Peyer's patch (tissue), 4 donors: ENCODE results near the gene TP53I11. TPM values are rescaled to one million over a fixed set of nuclear protein-coding genes. Genes with fewer than 3 reads are reported as not detected.

ENCODE experiments used
- DNase-seq, 3 donors: peaks; one replicate each; pipeline ENCODE4 v3.0.0-alpha.2; 2017 to 2019
- H3K27ac ChIP-seq, 4 donors: fragments of 200-600 bp; sonication (generic); one replicate each; pipeline ENCODE4 v1.5.1; 2016 to 2019
- H3K27me3 ChIP-seq, 2 donors: fragments of 200-600 bp; sonication (generic); one replicate each; pipeline ENCODE4 v1.5.1; 2019
- H3K36me3 ChIP-seq, 3 donors: fragments of 200-600 bp; sonication (generic); one replicate each; pipeline ENCODE4 v1.5.1; 2016 to 2019
- H3K4me1 ChIP-seq, 4 donors: fragments of 200-600 bp; sonication (generic); one replicate each; pipeline ENCODE4 v1.5.1; 2016 to 2019
- H3K4me3 ChIP-seq, 4 donors: fragments of 200-600 bp; sonication (generic); 1 replicate in 3 of 4; 2 replicates in 1 of 4; pipeline ENCODE4 v1.5.1; 2016 to 2019; ENCODE audit warnings: mild to moderate bottlenecking in 1 of 4
- H3K9me3 ChIP-seq, 4 donors: fragments of 200-600 bp; sonication (generic); one replicate each; pipeline ENCODE4 v1.5.1; 2016 to 2019; ENCODE audit warnings: mild to moderate bottlenecking in 1 of 4
- POLR2A ChIP-seq, 2 donors: fragments of 450-650 bp; IDR thresholded peaks; one replicate each; pipeline ENCODE4 v1.5.1; 2017; ENCODE audit warnings: antibody characterized with exemption in 2 of 2, mild to moderate bottlenecking in 2 of 2, moderate library complexity in 2 of 2
- total RNA-seq, 4 donors: library from RNA; depleted of rRNA; stranded (reverse); fragments of >200 nt; gene quantifications; one replicate each; pipeline ENCODE4 v1.1.0, GENCODE V29; 2016
- TF ChIP-seq, protein P1 (sequence below), 6 experiments: fragments of 450-650 bp in 4 of 6; fragments of 200-600 bp in 2 of 6; sonication (generic) in 1 of 6; IDR thresholded peaks; one replicate each; pipeline ENCODE4 v1.5.1; 2017 to 2019; ENCODE audit warnings: antibody characterized with exemption in 6 of 6, mild to moderate bottlenecking in 3 of 6, moderate library complexity in 1 of 6

Gene TP53I11
- total RNA-seq, 4 donors from 2014 or later, result 48.0 to 152 (median 69.9) TPM

DNA sequence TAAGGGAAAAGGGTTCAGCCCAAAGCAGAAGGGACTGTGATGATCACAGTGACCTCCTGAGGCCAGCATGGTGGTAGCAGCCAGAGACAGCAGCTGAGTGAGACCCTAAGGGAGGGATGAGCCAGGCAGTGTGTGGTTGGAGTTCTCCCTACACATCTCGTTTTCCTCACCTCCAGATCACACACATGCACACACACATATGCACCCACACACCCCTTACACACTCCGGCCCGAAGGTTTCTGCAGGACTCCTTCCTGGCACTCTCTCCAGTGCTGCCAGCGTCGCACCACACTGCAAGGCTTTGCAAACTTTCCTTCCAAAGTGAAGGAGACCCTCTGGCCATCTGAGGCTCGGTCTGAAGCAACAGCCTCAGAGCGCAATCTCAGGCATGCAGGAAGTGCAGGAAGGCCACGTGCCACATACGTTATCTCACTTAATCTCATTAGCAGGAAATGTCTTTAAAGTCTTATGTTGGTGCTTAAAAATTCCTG is 26.9 kb upstream of the TP53I11 start:
- DNase-seq, result peak in 2 of 3 donors; percentile 59 to 65
- Histone ChIP-seq H3K9me3 (no peaks in the 10 kb centered on the region), H3K27me3 (no peaks in the 10 kb centered on the region), H3K4me3 (no peak overlapping the region), H3K36me3 (no peaks in the 10 kb centered on the region), H3K27ac (peak overlapping the region in 2 of 4 donors; percentile 70 to 81), H3K4me1 (peaks cover 0 to 44% (median 1%) of the 10 kb centered on the region in 4 donors)
- TF ChIP-seq POLR2A (IDR thresholded peaks at IDR 0.05), result no peak
- TF ChIP-seq, protein P1, sequence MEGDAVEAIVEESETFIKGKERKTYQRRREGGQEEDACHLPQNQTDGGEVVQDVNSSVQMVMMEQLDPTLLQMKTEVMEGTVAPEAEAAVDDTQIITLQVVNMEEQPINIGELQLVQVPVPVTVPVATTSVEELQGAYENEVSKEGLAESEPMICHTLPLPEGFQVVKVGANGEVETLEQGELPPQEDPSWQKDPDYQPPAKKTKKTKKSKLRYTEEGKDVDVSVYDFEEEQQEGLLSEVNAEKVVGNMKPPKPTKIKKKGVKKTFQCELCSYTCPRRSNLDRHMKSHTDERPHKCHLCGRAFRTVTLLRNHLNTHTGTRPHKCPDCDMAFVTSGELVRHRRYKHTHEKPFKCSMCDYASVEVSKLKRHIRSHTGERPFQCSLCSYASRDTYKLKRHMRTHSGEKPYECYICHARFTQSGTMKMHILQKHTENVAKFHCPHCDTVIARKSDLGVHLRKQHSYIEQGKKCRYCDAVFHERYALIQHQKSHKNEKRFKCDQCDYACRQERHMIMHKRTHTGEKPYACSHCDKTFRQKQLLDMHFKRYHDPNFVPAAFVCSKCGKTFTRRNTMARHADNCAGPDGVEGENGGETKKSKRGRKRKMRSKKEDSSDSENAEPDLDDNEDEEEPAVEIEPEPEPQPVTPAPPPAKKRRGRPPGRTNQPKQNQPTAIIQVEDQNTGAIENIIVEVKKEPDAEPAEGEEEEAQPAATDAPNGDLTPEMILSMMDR (IDR thresholded peaks at IDR 0.05), result peak in 3 of 6 experiments; percentile 14 to 26 (median 17)

DNA sequence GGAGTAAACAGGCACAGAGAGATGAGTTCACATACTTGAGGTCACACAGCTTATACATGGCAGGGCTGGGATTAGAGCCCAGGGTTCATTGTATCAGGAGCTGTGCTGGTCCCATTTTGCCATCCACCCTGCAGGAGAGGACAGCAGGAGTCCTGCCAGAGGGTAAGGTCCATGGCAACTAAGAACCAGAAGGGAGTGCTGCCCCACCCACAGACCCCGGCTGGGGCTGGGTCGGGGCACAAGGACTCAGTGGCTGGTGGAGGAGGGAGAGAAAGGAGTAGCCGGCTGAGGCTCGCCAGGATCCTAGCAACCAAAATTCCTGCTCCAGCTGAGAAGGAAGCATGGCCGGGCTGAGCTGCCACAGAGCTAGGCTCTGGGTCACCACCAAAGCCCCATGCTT is 25.9 kb upstream of the TP53I11 start:
- DNase-seq, result peak in 2 of 3 donors; percentile 61 to 74
- H3K27ac ChIP-seq, result peak overlapping the region in 2 of 4 donors; percentile 70 to 81
- H3K4me1 ChIP-seq, result peaks cover 0 to 44% (median 1%) of the 10 kb centered on the region in 4 donors

DNA sequence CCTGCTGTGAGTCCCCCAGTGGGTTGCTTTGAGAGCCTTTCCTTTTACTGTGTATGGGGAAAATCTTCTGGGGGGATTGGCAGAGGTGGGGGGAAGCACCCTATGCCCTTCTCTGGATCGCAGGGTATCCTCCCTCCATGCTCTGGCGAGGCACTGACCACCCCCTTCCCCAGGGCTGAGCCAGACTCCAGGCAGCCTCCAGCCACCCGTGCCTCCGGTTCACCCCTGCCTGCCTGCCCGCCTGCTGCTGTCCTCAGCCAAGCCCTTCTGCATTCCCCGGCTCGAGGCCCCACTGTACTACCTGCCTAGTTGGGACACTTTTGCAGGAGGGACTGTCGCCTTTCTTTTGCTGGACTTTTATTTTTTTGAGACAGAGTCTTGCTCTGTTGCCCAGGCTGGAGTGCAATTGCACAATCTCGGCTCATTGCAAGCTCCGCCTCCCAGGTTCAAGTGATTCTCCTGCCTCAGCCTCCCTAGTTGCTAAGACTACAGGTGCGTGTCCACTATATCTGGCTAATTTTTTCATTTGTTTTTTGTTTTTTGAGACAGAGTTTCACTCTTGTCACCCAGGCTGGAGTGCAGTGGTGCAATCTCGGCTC is 23.8 kb upstream of the TP53I11 start:
- no peak overlapping the region for H3K27ac ChIP-seq
- no peak for TF ChIP-seq POLR2A (IDR thresholded peaks at IDR 0.05)
- TF ChIP-seq, protein P1 (IDR thresholded peaks at IDR 0.05), result no peak
- no peak for DNase-seq
- peaks cover 0 to 31% (median 0%) of the 10 kb centered on the region in 4 donors for H3K4me1 ChIP-seq
- no peaks in the 10 kb centered on the region for H3K36me3 ChIP-seq
- no peaks in the 10 kb centered on the region for H3K27me3 ChIP-seq
- no peak overlapping the region for H3K4me3 ChIP-seq
- H3K9me3 ChIP-seq, result no peaks in the 10 kb centered on the region

More for the DNA sequence above, 25.9 kb upstream of the TP53I11 start:
- Histone ChIP-seq H3K4me3 (no peak overlapping the region), H3K9me3 (no peaks in the 10 kb centered on the region), H3K36me3 (no peaks in the 10 kb centered on the region), H3K27me3 (no peaks in the 10 kb centered on the region)
- TF ChIP-seq POLR2A (IDR thresholded peaks at IDR 0.05), result no peak
- TF ChIP-seq, protein P1 (IDR thresholded peaks at IDR 0.05), result no peak

DNA sequence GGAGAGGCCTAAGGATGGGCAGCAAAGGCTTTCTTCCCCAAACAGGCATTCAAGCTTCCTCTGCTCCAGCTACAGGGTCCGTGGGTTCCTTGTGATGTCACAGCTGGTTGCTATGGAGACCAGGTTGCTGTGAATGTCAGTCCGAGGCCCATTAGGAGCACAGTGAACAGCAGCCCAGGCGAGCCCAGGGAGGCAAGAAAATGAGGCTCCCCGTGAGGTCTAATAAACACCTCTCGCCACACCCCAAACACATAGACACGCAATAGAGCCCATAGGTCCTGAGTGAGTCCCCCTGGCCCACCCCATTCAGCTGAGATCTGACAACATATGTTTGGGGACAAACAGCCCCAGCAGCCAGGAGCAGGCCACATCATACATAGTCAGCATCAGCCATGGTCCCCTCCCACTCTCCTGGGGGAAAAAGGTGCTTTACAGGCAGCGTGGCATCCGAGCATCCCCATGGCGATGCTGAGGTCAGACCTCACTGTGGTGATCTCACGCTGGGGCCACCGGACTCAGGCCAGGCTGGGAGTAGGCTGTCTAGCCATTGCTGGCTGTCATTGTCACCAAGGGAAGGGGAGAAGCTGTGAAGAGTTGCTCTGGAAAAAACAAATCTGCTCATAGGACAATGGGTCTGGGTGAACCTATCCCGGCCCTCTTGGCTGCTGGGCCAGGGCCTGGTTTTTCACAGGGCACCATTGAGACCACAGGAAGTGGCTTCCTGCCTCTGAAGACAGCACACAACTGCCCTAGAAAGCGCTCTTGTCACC is 23.1 kb upstream of the TP53I11 start:
- Histone ChIP-seq H3K4me3 (no peak overlapping the region), H3K4me1 (peaks cover 0 to 24% (median 0%) of the 10 kb centered on the region in 4 donors), H3K27ac (no peak overlapping the region), H3K9me3 (no peaks in the 10 kb centered on the region), H3K27me3 (no peaks in the 10 kb centered on the region), H3K36me3 (no peaks in the 10 kb centered on the region)
- TF ChIP-seq POLR2A (IDR thresholded peaks at IDR 0.05), result no peak
- TF ChIP-seq, protein P1 (IDR thresholded peaks at IDR 0.05), result no peak
- DNase-seq, result no peak

DNA sequence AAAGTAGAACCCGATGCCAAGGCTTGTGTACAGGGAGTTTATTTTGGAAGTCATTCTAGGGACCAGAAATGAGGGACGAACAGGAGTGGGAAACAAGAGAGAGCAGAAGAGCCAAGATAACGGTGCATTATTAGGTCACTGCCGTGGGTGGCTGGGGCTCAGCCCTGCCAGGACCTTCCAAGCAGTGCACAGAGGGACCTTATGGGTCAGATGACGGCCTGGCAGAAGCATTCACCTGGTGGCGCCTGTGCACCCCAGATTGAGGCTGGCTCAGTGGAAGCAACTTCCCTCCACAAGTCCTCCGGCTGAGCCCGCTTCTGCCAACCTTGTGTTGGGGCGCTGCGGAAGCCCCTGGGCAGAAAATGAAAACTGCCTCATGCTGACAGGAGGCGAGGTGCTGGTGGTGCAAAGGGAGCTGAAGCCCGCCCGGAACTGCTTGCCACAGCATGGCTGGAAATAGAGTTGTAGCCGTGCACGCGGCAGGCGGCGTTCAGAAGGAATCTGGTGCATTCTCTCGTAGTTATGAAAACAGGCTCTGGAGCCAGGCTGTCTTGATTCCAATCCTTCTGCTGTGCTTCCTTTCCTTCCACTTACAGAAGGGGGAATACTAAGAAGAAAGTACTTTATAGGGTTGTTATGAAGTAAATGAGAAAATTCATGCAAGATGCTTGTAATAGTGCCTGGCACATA is 22.2 kb upstream of the TP53I11 start:
- Histone ChIP-seq H3K4me1 (peaks cover 0 to 15% (median 0%) of the 10 kb centered on the region in 4 donors), H3K27ac (no peak overlapping the region), H3K27me3 (no peaks in the 10 kb centered on the region), H3K36me3 (no peaks in the 10 kb centered on the region), H3K4me3 (no peak overlapping the region), H3K9me3 (no peaks in the 10 kb centered on the region)
- TF ChIP-seq, protein P1 (IDR thresholded peaks at IDR 0.05), result no peak
- no peak for TF ChIP-seq POLR2A (IDR thresholded peaks at IDR 0.05)
- DNase-seq, result no peak
